ENCODE measurements around the gene ALDH7A1.

DNA sequence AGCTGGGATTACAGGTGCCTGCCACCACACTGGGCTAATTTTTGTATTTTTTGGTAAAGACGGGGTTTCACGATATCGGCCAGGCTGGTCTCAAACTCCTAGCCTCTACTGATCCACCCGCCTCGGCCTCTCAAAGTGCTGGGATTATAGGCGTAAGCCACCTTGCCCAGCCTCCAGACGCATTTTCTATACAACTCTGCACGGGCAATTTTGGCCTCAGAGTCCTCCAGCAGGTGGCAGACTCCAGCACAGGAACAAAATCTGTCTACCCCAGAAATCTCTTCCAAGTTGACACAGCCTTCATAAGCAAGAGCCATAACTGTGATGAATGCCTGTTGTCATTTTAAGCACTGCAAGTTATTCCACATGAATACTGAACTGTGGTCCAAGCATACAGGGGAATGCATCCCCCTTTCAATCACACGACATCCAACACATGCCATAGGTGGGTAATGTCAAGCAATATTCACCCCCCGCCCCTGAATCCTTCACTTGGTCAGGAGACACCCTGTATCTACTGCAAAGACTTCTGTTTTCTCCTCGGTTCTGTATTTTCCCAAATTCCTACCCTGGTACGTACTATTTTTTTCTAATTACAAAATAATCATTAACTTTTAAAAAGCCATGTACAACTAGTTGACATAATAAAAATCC lies 50.8 kb downstream of the ALDH7A1 start:
- TF ChIP-seq, protein P1, sequence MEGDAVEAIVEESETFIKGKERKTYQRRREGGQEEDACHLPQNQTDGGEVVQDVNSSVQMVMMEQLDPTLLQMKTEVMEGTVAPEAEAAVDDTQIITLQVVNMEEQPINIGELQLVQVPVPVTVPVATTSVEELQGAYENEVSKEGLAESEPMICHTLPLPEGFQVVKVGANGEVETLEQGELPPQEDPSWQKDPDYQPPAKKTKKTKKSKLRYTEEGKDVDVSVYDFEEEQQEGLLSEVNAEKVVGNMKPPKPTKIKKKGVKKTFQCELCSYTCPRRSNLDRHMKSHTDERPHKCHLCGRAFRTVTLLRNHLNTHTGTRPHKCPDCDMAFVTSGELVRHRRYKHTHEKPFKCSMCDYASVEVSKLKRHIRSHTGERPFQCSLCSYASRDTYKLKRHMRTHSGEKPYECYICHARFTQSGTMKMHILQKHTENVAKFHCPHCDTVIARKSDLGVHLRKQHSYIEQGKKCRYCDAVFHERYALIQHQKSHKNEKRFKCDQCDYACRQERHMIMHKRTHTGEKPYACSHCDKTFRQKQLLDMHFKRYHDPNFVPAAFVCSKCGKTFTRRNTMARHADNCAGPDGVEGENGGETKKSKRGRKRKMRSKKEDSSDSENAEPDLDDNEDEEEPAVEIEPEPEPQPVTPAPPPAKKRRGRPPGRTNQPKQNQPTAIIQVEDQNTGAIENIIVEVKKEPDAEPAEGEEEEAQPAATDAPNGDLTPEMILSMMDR (IDR thresholded peaks at IDR 0.05), result peak in 5 of 6 experiments; percentile 31 to 61 (median 45)
- TF ChIP-seq POLR2A (IDR thresholded peaks at IDR 0.05), result no peak
